Esophagus (tissue), 2 donors: ENCODE results near the gene XDH. TPM values are rescaled to one million over a fixed set of nuclear protein-coding genes. Genes with fewer than 3 reads are reported as not detected.
A peak's percentile ranks its signal among the peaks of the same experiment; 100 is the strongest.

Source experiments
- H3K27ac ChIP-seq, 2 donors: one replicate each; pipeline ENCODE4 v1.5.1; 2013; ENCODE audit warnings: low read depth in 2 of 2, mild to moderate bottlenecking in 2 of 2, inconsistent platforms in 1 of 2, low read length in 1 of 2, moderate library complexity in 1 of 2
- H3K27me3 ChIP-seq, 2 donors: one replicate each; pipeline ENCODE4 v1.6.1; 2013; ENCODE audit warnings: low read length in 2 of 2, control low read depth in 1 of 2, mild to moderate bottlenecking in 1 of 2; ENCODE audit not compliant: insufficient read depth in 2 of 2, control insufficient read depth in 1 of 2
- H3K36me3 ChIP-seq, 2 donors: one replicate each; pipeline ENCODE4 v1.6.1; 2013; ENCODE audit warnings: low read length in 1 of 2; ENCODE audit not compliant: control insufficient read depth in 2 of 2, insufficient read depth in 2 of 2
- H3K4me1 ChIP-seq, 2 donors: one replicate each; pipeline ENCODE4 v1.6.1; 2013; ENCODE audit warnings: low read length in 1 of 2; ENCODE audit not compliant: control insufficient read depth in 2 of 2, insufficient read depth in 2 of 2
- H3K4me3 ChIP-seq, 2 donors: one replicate each; pipeline ENCODE4 v1.5.1; 2013; ENCODE audit warnings: low read length in 2 of 2, mild to moderate bottlenecking in 2 of 2, low read depth in 1 of 2, moderate library complexity in 1 of 2
- H3K9me3 ChIP-seq, 2 donors: one replicate each; pipeline ENCODE4 v1.6.1; 2013; ENCODE audit warnings: mild to moderate bottlenecking in 2 of 2, low read depth in 1 of 2, low read length in 1 of 2, moderate library complexity in 1 of 2; ENCODE audit not compliant: control insufficient read depth in 2 of 2, insufficient read depth in 1 of 2
- WGBS, 2 donors: extraction: QIAGEN DNeasy Blood & Tissue Kit; methylation state at CpG; one replicate each; pipeline ENCODE4 v1.1.7; 2013; 5-methylcytosine and 5-hydroxymethylcytosine counted together
- polyA plus RNA-seq, 2 donors: library from polyadenylated mRNA; stranded (reverse); fragments of 200-250 nt; gene quantifications; one replicate each; pipeline ENCODE4 v1.2.3, GENCODE V29; 2013
- donor health status: healthy with polysubstance abuse.
- donor health status: Bipolar disorder and iron deficiency.

XDH gene
- polyA plus RNA-seq, 2 donors, result 4.0 to 4.7 TPM

DNA sequence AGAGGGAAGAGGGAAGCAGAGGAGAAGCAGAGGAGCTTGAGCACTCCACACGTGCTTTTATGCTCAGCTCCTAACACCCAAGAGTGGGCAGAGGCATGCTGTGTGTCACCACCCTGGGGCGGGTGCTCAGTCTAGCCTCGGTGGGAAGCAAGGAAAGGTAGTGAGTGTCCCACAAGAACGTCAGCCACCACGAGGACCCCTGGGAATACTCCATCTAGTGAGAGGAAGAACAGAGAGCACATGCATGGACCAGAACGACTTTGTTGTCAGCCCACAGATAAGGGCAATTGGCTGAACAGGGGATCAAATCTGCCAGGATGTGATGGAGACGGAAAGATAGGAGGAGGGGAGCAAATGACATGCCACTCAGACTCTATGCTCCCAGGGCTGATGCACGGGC is 83.4 kb downstream of the XDH start:
- no peaks in the 10 kb centered on the region for H3K27me3 ChIP-seq
- no peak overlapping the region for H3K4me3 ChIP-seq
- H3K4me1 ChIP-seq, result no peaks in the 10 kb centered on the region
- no peaks in the 10 kb centered on the region for H3K36me3 ChIP-seq
- 69 to 76% methylated on average over 8 of the region's 8 CpGs for WGBS, 2 donors
- H3K27ac ChIP-seq, result no peak overlapping the region
- H3K9me3 ChIP-seq, result no peaks in the 10 kb centered on the region

GRCh38 chr2:31329081-31329625 is 85.4 kb downstream of the XDH start:
- H3K9me3 ChIP-seq, result no peaks in the 10 kb centered on the region
- WGBS, 2 donors, result 61 to 80% methylated on average over 2 of the region's 2 CpGs
- H3K4me3 ChIP-seq, result no peak overlapping the region
- no peaks in the 10 kb centered on the region for H3K36me3 ChIP-seq
- H3K4me1 ChIP-seq, result no peaks in the 10 kb centered on the region
- H3K27ac ChIP-seq, result no peak overlapping the region
- no peaks in the 10 kb centered on the region for H3K27me3 ChIP-seq

DNA sequence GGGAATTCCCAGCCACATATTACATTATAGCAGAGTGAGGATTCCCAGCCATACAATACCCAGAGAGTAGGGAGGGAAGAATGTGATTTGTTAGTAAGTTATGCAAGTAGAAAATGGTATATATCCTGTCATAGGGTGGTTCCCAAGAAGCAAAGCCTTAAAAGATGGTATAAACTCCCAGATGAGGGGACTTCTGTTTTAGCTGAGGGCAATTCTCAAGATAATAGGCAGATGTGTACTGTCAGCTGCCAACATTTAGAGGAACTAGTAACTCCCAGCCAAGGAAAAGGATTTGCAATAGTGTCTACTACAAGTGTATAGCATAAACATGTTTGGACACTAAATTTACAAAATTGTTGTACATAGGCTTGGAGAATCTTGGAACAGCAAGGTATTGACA is 86.5 kb downstream of the XDH start:
- Histone ChIP-seq H3K4me1 (no peaks in the 10 kb centered on the region), H3K27ac (no peak overlapping the region), H3K36me3 (no peaks in the 10 kb centered on the region), H3K9me3 (no peaks in the 10 kb centered on the region), H3K27me3 (no peaks in the 10 kb centered on the region), H3K4me3 (no peak overlapping the region)

- 96 to 98% methylated on average over 1 of the region's 1 CpG for WGBS, 2 donors
- Histone ChIP-seq H3K4me1 (no peaks in the 10 kb centered on the region), H3K36me3 (no peaks in the 10 kb centered on the region), H3K9me3 (no peaks in the 10 kb centered on the region), H3K27ac (no peak overlapping the region), H3K27me3 (no peaks in the 10 kb centered on the region), H3K4me3 (no peak overlapping the region)
Measured at GRCh38 chr2:31327505-31327904, 87.0 kb downstream of the XDH start.

DNA sequence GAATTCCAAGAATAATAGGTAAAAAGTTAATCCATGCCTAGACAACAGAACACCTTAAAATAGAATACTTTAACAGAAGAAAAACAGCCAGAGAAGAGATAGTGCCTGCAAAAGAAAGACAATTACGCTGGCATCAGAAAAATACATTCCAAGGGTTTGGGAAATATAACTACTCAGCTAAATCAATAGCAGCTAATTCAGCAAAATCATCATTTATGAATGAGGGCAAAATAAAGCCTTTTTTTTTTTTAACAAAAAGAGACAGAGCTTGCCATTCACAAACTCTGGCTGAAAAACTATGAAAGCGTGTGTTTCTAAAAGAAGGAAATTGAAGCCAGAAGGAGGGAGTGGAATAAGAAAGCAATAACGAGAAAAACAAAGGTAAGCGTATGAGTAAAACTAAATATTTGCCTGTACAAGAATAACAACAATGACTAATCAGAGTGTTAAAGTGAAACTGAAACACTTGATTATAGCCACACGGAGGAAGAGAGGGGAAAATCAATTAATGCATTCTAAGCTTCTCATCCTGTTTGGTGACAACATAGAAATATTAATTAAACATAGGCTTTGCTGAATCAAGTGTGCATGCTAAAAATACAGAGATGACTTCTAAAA is 90.4 kb downstream of the XDH start:
- no peaks in the 10 kb centered on the region for H3K9me3 ChIP-seq
- no peaks in the 10 kb centered on the region for H3K36me3 ChIP-seq
- H3K27ac ChIP-seq, result peak overlapping the region; percentile 58 to 78
- 18 to 24% methylated on average over 5 of the region's 5 CpGs for WGBS, 2 donors
- peaks cover 0 to 2% of the 10 kb centered on the region in 2 donors for H3K4me1 ChIP-seq
- H3K4me3 ChIP-seq, result peak overlapping the region in 1 of 2 donors; percentile 42
- no peaks in the 10 kb centered on the region for H3K27me3 ChIP-seq

- whole genome bisulfite sequencing, 2 donors, result 64 to 84% methylated on average over 1 of the region's 1 CpG
- Histone ChIP-seq H3K9me3 (no peaks in the 10 kb centered on the region), H3K36me3 (no peaks in the 10 kb centered on the region), H3K4me1 (peaks cover 2 to 3% of the 10 kb centered on the region in 2 donors), H3K27me3 (no peaks in the 10 kb centered on the region), H3K4me3 (no peak overlapping the region), H3K27ac (no peak overlapping the region)
Measured at GRCh38 chr2:31322371-31322770, 92.2 kb downstream of the XDH start.

- WGBS, 2 donors, result 62% methylated on average over 6 of the region's 6 CpGs
- Histone ChIP-seq H3K27me3 (no peaks in the 10 kb centered on the region), H3K27ac (peak overlapping the region; percentile 17 to 40), H3K36me3 (no peaks in the 10 kb centered on the region), H3K4me3 (no peak overlapping the region), H3K4me1 (peaks cover 2 to 3% of the 10 kb centered on the region in 2 donors), H3K9me3 (no peaks in the 10 kb centered on the region)
Measured at GRCh38 chr2:31319406-31320175, 95.0 kb downstream of the XDH start.

DNA sequence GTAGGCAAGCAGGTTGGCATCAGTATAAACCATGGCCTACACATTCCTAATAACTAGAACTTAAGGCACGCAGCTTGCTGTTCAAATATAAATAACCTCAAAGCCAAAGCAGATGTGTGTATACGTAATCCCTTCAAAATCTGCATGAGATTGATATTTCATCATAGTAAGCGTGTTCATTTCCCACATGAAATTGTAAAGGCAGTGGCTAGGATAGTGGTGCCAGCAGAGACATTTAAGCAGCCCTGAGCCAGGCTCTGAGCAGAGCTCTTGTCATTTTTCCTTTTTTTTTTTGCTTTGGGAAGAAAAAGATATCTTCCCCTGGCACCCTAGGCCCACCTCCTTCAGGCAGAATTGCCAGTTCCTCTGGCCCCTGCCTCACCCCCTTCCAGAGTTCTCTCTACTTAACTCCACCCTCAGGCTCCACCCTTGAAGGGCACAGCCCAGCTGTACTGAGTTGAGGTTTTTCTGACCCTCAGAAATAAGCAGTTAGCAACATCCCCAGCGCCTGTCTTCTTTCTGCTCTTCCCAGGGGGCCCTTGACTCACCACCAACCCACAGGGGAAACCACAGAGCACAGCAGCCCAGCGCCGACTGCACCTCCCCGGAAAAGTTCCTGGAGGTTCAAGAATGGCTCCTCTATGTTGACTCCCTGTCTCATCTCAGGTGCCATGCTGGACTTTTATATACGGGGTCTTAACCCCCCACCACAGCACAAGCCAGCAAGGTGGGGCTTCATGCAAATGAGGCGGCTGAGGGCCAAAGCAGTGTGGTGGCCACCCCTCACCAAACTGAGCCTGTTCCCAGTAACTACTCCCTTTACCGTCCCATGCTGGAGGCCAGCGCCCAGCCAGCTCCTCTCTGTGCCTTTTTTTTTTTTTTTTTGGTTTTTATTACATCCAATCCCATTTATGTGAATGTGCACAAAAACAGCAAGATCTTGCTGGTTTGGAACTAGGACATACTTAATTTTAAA is 95.9 kb downstream of the XDH start:
- Histone ChIP-seq H3K4me1 (peaks cover 2 to 3% of the 10 kb centered on the region in 2 donors), H3K9me3 (no peaks in the 10 kb centered on the region), H3K27ac (peak overlapping the region in 1 of 2 donors; percentile 75), H3K27me3 (no peaks in the 10 kb centered on the region), H3K4me3 (no peak overlapping the region), H3K36me3 (no peaks in the 10 kb centered on the region)
- WGBS, 2 donors, result 65 to 72% methylated on average over 11 of the region's 11 CpGs

GRCh38 chr2:31317396-31317795 is 97.1 kb downstream of the XDH start:
- WGBS, 2 donors, result 66 to 80% methylated on average over 3 of the region's 3 CpGs
- H3K4me1 ChIP-seq, result peaks cover 3 to 4% of the 10 kb centered on the region in 2 donors

More at GRCh38 chr2:31317396-31317795, 97.1 kb downstream of the XDH start:
- H3K36me3 ChIP-seq, result no peaks in the 10 kb centered on the region
- no peak overlapping the region for H3K27ac ChIP-seq
- H3K4me3 ChIP-seq, result no peak overlapping the region
- H3K27me3 ChIP-seq, result no peaks in the 10 kb centered on the region
- H3K9me3 ChIP-seq, result no peaks in the 10 kb centered on the region
